DOHH2 (cell line): ENCODE data around the gene STK17A.

ENCODE experiments used
- CTCF ChIP-seq: fragments of 200-600 bp; sonication (generic); IDR thresholded peaks from one replicate; pipeline ENCODE4 v1.5.1; 2014; ENCODE audit warnings: antibody characterized with exemption, mild to moderate bottlenecking, low read depth, low read length; ENCODE audit not compliant: poor library complexity, severe bottlenecking
- EZH2phosphoT487 ChIP-seq: fragments of 200-600 bp; sonication (generic); IDR thresholded peaks from 2 replicates; pipeline ENCODE4 v1.6.1; 2017; ENCODE audit warnings: borderline replicate concordance, mild to moderate bottlenecking, antibody characterized with exemption, low read length, moderate library complexity, mixed read lengths

GRCh38 chr7:43589133-43589478, 6.2 kb downstream of the STK17A start:
- TF ChIP-seq CTCF (no peak), EZH2phosphoT487 (no peak)
